ENCODE measurements around the gene COLEC12. TPM values are rescaled to one million over a fixed set of nuclear protein-coding genes. Genes with fewer than 3 reads are reported as not detected.

Gene COLEC12
- polyA plus RNA-seq, 3 donors: 0.21 to 0.47 (median 0.35) TPM

- no peak overlapping the region for H2AFZ ChIP-seq (ENCODE audit: insufficient read depth, low read depth, low read length, poor library complexity, severe bottlenecking)
- peaks cover 0 to 3% (median 0%) of the 10 kb centered on the region in 7 donors for H3K9me3 Mint-ChIP-seq
- no peaks in the 10 kb centered on the region for H3K9me3 ChIP-seq (replicated peaks in 1 of 2; ENCODE audit: control insufficient read depth in 1 of 2, insufficient read depth in 1 of 2, low read length in 2 of 2)
- H3K4me1 ChIP-seq (ENCODE audit: control insufficient read depth in 1 of 2, insufficient read depth in 2 of 2, low read length in 2 of 2): no peaks in the 10 kb centered on the region
- H3K36me3 ChIP-seq (replicated peaks in 1 of 2; ENCODE audit: control insufficient read depth in 1 of 2, insufficient read depth in 2 of 2, low read length in 2 of 2): no peaks in the 10 kb centered on the region
- no peak overlapping the region for H3K4me3 Mint-ChIP-seq
- no peaks in the 10 kb centered on the region for H4K20me1 ChIP-seq (ENCODE audit: insufficient read depth, low read length)
- no peak overlapping the region for H3K9ac ChIP-seq (ENCODE audit: insufficient read depth, low read length, poor library complexity, severe bottlenecking)
- H3K4me1 Mint-ChIP-seq: peaks cover 3% of the 10 kb centered on the region
- 100% methylated on average over 1 of the region's 6 CpGs for WGBS (ENCODE audit: insufficient coverage)
- no peaks in the 10 kb centered on the region for H3K79me2 ChIP-seq (ENCODE audit: insufficient read depth, low read length)
- no peak overlapping the region for H3K4me3 ChIP-seq (replicated peaks in 1 of 3; ENCODE audit: low read depth in 2 of 3, low read length in 3 of 3)
- peaks cover 0 to 2% of the 10 kb centered on the region in 2 donors for H3K36me3 Mint-ChIP-seq
- no peak for DNase-seq
- H3K27ac Mint-ChIP-seq: no peak overlapping the region
- no peak overlapping the region for H3K27ac ChIP-seq (ENCODE audit: low read depth in 1 of 2, low read length in 2 of 2)
- no peak overlapping the region for H3K4me2 ChIP-seq (replicated peaks; ENCODE audit: extremely low read depth, low read length, poor library complexity, severe bottlenecking)
- no peaks in the 10 kb centered on the region for H3K27me3 ChIP-seq (ENCODE audit: control insufficient read depth in 2 of 2, insufficient read depth in 2 of 2, low read length in 2 of 2)
- no peak for TF ChIP-seq CTCF (IDR thresholded peaks at IDR 0.05)
- H3K27me3 Mint-ChIP-seq (ENCODE audit: low read depth in 3 of 3): peaks cover 4 to 7% (median 4%) of the 10 kb centered on the region in 3 donors
- intact Hi-C loops (cut with micrococcal nuclease): no loop called here
These were observed 24.7 kb upstream of the COLEC12 start for GRCh38 chr18:525036-525797.

GRCh38 chr18:524466-524865, 24.0 kb upstream of the COLEC12 start:
- no peak overlapping the region for H3K27ac Mint-ChIP-seq

More at GRCh38 chr18:524466-524865, 24.0 kb upstream of the COLEC12 start:
- Mint-ChIP-seq H3K4me3 (no peak overlapping the region), H3K9me3 (peaks cover 0 to 3% (median 0%) of the 10 kb centered on the region in 7 donors), H3K27me3 (ENCODE audit: low read depth in 3 of 3) (peaks cover 4 to 6% (median 4%) of the 10 kb centered on the region in 3 donors), H3K4me1 (peaks cover 8% of the 10 kb centered on the region), H3K36me3 (peaks cover 0 to 2% of the 10 kb centered on the region in 2 donors)
- H3K27ac ChIP-seq (ENCODE audit: low read depth in 1 of 2, low read length in 2 of 2): no peak overlapping the region
- no peak overlapping the region for H2AFZ ChIP-seq (ENCODE audit: insufficient read depth, low read depth, low read length, poor library complexity, severe bottlenecking)
- H3K79me2 ChIP-seq (ENCODE audit: insufficient read depth, low read length): no peaks in the 10 kb centered on the region
- TF ChIP-seq CTCF (IDR thresholded peaks at IDR 0.05): no peak
- H3K36me3 ChIP-seq (replicated peaks in 1 of 2; ENCODE audit: control insufficient read depth in 1 of 2, insufficient read depth in 2 of 2, low read length in 2 of 2): no peaks in the 10 kb centered on the region
- H3K27me3 ChIP-seq (ENCODE audit: control insufficient read depth in 2 of 2, insufficient read depth in 2 of 2, low read length in 2 of 2): no peaks in the 10 kb centered on the region
- no peak for DNase-seq
- H3K9ac ChIP-seq (ENCODE audit: insufficient read depth, low read length, poor library complexity, severe bottlenecking): no peak overlapping the region
- H3K4me2 ChIP-seq (replicated peaks; ENCODE audit: extremely low read depth, low read length, poor library complexity, severe bottlenecking): no peak overlapping the region
- no peaks in the 10 kb centered on the region for H3K9me3 ChIP-seq (replicated peaks in 1 of 2; ENCODE audit: control insufficient read depth in 1 of 2, insufficient read depth in 1 of 2, low read length in 2 of 2)
- intact Hi-C loops (cut with micrococcal nuclease): no loop called here
- H4K20me1 ChIP-seq (ENCODE audit: insufficient read depth, low read length): no peaks in the 10 kb centered on the region
- peaks cover 4 to 6% of the 10 kb centered on the region in 2 donors for H3K4me1 ChIP-seq (ENCODE audit: control insufficient read depth in 1 of 2, insufficient read depth in 2 of 2, low read length in 2 of 2)
- no peak overlapping the region for H3K4me3 ChIP-seq (replicated peaks in 1 of 3; ENCODE audit: low read depth in 2 of 3, low read length in 3 of 3)

All from CD14-positive monocyte (primary cell).